ENCODE measurements around the gene NUTM2G. TPM values are rescaled to one million over a fixed set of nuclear protein-coding genes. Genes with fewer than 3 reads are reported as not detected.

The NUTM2G gene
- total and polyA plus RNA-seq, 10 of the 15 experiments (the other 5 are each of a cell fraction or from before 2014, with no cell fraction given), result 0.03 to 0.39 (median 0.09) TPM; not detected in 6

DNA sequence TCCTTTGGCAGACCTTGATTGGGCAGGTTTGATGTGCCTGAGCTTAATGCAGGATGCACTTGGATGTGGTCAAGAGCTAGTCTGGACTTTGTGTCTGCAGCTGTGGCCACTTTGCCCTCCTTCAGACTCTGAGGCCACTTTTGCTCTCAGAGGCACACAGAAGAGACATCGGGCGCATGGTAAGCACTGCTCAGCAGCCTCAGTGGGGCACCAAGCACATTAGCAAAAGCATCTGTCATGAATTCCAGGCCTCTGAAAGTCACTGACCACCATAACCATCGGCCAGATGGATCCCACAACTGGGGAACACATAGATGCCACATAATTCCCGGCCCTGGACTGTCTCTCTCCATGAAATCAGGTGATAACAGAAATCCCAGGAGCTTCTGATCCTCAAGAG lies 40.1 kb upstream of the NUTM2G start:
- ATAC-seq (no peak), DNase-seq (ENCODE audit: low read depth, low spot score) (no peak), FAIRE-seq (no peak)
- in situ Hi-C loops (cut with MboI), result no loop called here
- no peak overlapping the region for H3K4me3 ChIP-seq
- no peaks in the 10 kb centered on the region for H3K27me3 ChIP-seq (replicated peaks in 1 of 2; ENCODE audit: control insufficient read depth in 2 of 2, insufficient read depth in 2 of 2, low read length in 1 of 2)
- no peak overlapping the region for H2AFZ ChIP-seq (ENCODE audit: control insufficient read depth, low read depth, low read length)
- H3K27ac ChIP-seq (ENCODE audit: control insufficient read depth, insufficient read depth), result no peak overlapping the region
- TF ChIP-seq BACH1 (IDR thresholded peaks at IDR 0.05; ENCODE audit: borderline replicate concordance) (no peak), MYB (IDR thresholded peaks at IDR 0.05; ENCODE audit: borderline replicate concordance, low read depth, low read length) (no peak), MTA2 (IDR thresholded peaks at IDR 0.05; ENCODE audit: low read depth) (no peak), GATAD2B (conservative IDR thresholded peaks at IDR 0.05; ENCODE audit: low read depth) (no peak), MEF2A (IDR thresholded peaks at IDR 0.05; ENCODE audit: insufficient read depth, low read depth, low read length) (no peak), ASH2L (IDR thresholded peaks at IDR 0.05; ENCODE audit: borderline replicate concordance, low read depth) (no peak)
- no peaks in the 10 kb centered on the region for H3K9me3 ChIP-seq (replicated peaks; ENCODE audit: control insufficient read depth, insufficient read depth, low read length)
- ChIA-PET CTCF (interaction anchor here (0.7 kb wide), 1 partner anchor 299 kb away, joined by 3 read pairs; no protein-coding TSS in a partner anchor), SMC1A (ENCODE audit: uncharacterized antibody, unreplicated experiment) (interaction anchor here (0.7 kb wide), 1 partner anchor 1721 kb away, joined by 3 read pairs; no protein-coding TSS in a partner anchor), POLR2A (no interaction called here), RAD21 (ENCODE audit: unreplicated experiment) (no interaction called here)
- no TSS peak for BruUV-seq (replicated peaks)
- intact Hi-C loops (cut with micrococcal nuclease; ENCODE audit: unreplicated experiment), result no loop called here
- H3K79me2 ChIP-seq (ENCODE audit: control insufficient read depth, insufficient read depth, low read length), result no peaks in the 10 kb centered on the region
- H3K4me2 ChIP-seq (ENCODE audit: control insufficient read depth, insufficient read depth), result no peak overlapping the region
- no peaks in the 10 kb centered on the region for H4K20me1 ChIP-seq (ENCODE audit: control insufficient read depth, insufficient read depth)
- no peak overlapping the region for H3K9ac ChIP-seq (ENCODE audit: control insufficient read depth, insufficient read depth, low read length)
- 100% methylated on average over 4 of the region's 4 CpGs for WGBS (ENCODE audit: insufficient coverage, insufficient replicate concordance, low lambda C conversion rate, missing lambda C conversion rate)
- H3K4me1 ChIP-seq (ENCODE audit: control insufficient read depth, insufficient read depth, low read length), result no peaks in the 10 kb centered on the region
- peaks cover 0 to 1% of the 10 kb centered on the region in 2 experiments; a peak in 2 of 4 replicates for H3K36me3 ChIP-seq (ENCODE audit: control insufficient read depth in 2 of 2, insufficient read depth in 2 of 2, low read length in 1 of 2)

DNA sequence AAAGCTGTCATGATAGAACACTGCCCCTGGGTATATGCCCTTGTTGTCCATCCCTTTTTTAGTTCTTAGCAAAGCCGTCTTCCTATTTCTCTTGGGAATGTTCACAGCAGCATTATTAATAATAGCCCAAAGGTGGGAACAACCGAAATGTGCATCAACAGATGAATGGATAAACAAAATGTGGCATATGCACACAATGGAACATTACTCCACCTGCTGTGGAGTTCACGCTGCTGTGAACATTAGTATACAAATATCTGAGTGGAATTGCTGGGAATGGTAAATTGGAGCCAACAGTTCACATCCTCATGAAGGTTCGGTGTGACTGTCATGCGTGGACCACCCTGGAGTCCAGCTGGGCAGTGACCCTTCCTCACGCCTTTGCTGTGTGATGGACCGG lies 36.5 kb upstream of the NUTM2G start:
- in situ Hi-C loops (cut with MboI) (no loop called here), intact Hi-C loops (cut with micrococcal nuclease; ENCODE audit: unreplicated experiment) (no loop called here)
- no peak overlapping the region for H3K4me2 ChIP-seq (ENCODE audit: control insufficient read depth, insufficient read depth)
- H3K79me2 ChIP-seq (ENCODE audit: control insufficient read depth, insufficient read depth, low read length), result no peaks in the 10 kb centered on the region
- H3K27ac ChIP-seq (ENCODE audit: control insufficient read depth, insufficient read depth), result no peak overlapping the region
- H4K20me1 ChIP-seq (ENCODE audit: control insufficient read depth, insufficient read depth), result no peaks in the 10 kb centered on the region
- H3K9me3 ChIP-seq (replicated peaks; ENCODE audit: control insufficient read depth, insufficient read depth, low read length), result no peaks in the 10 kb centered on the region
- no peak overlapping the region for H2AFZ ChIP-seq (ENCODE audit: control insufficient read depth, low read depth, low read length)
- no peak overlapping the region for H3K9ac ChIP-seq (ENCODE audit: control insufficient read depth, insufficient read depth, low read length)
- no peak overlapping the region for H3K4me3 ChIP-seq
- BruUV-seq (replicated peaks), result no TSS peak
- 95% methylated on average over 7 of the region's 7 CpGs for WGBS (ENCODE audit: insufficient coverage, insufficient replicate concordance, low lambda C conversion rate, missing lambda C conversion rate)
- no peak for TF ChIP-seq KAT2A (conservative IDR thresholded peaks at IDR 0.05; ENCODE audit: control insufficient read depth, low read depth, low read length)
- no peak for TF ChIP-seq PML (IDR thresholded peaks at IDR 0.05; ENCODE audit: low read length)
- TF ChIP-seq CBX3 (IDR thresholded peaks at IDR 0.05; ENCODE audit: borderline replicate concordance, low read depth), result no peak
- TF ChIP-seq IRF3 (IDR thresholded peaks at IDR 0.05), result no peak
- TF ChIP-seq LARP7 (IDR thresholded peaks at IDR 0.05), result no peak
- TF ChIP-seq MEF2A (IDR thresholded peaks at IDR 0.05; ENCODE audit: insufficient read depth, low read depth, low read length), result no peak
- no peak for TF ChIP-seq RAD51 (IDR thresholded peaks at IDR 0.05)
- no peak for TF ChIP-seq ZNF24 (IDR thresholded peaks at IDR 0.05)
- TF ChIP-seq YY1 (IDR thresholded peaks at IDR 0.05; ENCODE audit: low read depth, low read length), result no peak
- no peak for TF ChIP-seq CBFB (IDR thresholded peaks at IDR 0.05; ENCODE audit: low read depth)
- no peak for TF ChIP-seq DPF2 (IDR thresholded peaks at IDR 0.05)
- TF ChIP-seq NKRF (conservative IDR thresholded peaks at IDR 0.05), result no peak
- no peak for TF ChIP-seq NR2C2 (IDR thresholded peaks at IDR 0.05; ENCODE audit: borderline replicate concordance, control insufficient read depth, insufficient read length, low read depth)
- ATAC-seq (no peak), DNase-seq (ENCODE audit: low read depth, low spot score) (no peak), FAIRE-seq (no peak)
- peaks cover 1 to 6% of the 10 kb centered on the region in 2 experiments; a peak in 3 of 4 replicates for H3K36me3 ChIP-seq (ENCODE audit: control insufficient read depth in 2 of 2, insufficient read depth in 2 of 2, low read length in 1 of 2)
- CTCF ChIA-PET, result no interaction called here
- POLR2A ChIA-PET, result no interaction called here
- SMC1A ChIA-PET (ENCODE audit: uncharacterized antibody, unreplicated experiment), result no interaction called here
- no peaks in the 10 kb centered on the region for H3K27me3 ChIP-seq (replicated peaks in 1 of 2; ENCODE audit: control insufficient read depth in 2 of 2, insufficient read depth in 2 of 2, low read length in 1 of 2)
- H3K4me1 ChIP-seq (ENCODE audit: control insufficient read depth, insufficient read depth, low read length), result no peaks in the 10 kb centered on the region
- RAD21 ChIA-PET (ENCODE audit: unreplicated experiment), result no interaction called here
